HG03135 (cell line): ENCODE results near the gene GRIK2.

ENCODE experiments used
- ATAC-seq: cut with Tn5 transposase; IDR thresholded peaks from one replicate; pipeline ENCODE4 v1.9.1; 2021; ENCODE audit warnings: mild to moderate bottlenecking, moderate library complexity; ENCODE audit not compliant: unreplicated experiment

GRIK2 gene

DNA sequence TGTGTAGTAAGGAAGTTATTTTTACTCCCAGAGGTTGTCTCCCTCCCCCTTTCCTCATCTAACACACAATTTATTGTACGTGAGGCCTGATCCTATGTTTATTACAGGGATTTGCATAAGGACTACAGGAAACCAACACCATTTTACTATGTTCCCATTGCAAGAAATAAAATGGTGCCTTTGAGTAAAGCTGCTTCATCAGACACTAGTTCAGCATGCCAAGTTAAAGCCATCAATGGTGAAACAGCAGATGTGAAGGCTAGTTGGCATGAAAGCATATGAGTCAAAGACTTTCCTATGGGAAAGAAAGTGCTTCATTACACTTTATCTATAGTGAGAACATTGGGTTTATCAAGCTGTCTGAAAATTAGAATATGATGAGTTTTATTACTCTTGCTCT lies 543.0 kb downstream of the GRIK2 start:
- no peak for ATAC-seq

DNA sequence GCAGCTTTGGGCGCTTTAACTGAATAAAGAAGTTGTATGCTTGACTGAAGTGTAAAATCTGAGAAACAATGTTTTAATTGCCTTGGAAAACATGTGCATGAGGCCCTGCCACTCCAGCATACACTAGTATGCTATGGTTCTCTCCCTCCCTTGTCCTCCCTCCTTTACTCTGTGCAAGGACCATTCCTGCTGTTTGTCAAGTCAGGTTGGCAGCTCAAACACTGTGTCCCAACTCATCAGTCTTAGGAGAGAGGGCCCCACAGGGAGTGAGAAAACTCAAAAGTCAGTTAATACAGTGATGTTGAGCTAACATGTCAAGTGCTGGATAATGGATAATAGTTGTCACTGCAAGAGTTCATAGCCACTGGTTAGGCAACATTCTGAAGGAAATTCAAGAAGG lies 543.6 kb downstream of the GRIK2 start:
- ATAC-seq = no peak

DNA sequence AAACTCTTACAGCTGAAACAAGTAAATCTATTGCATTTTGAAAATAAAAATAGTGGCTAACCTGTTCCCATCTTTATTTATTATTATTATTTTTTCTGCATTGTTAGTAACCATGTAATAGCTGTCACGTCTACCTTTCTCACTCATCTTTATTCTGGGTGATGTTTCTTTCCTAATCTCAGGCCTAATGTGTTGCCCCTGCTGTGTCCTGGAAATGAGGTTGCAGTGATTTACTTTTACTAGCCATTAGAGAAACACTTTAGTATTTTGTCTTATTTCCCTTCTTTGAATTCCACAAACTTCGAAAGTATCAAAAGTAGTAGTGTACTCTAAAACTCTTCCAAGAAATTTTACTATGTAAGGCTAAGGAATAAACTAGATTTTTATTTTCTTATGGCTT lies 546.9 kb downstream of the GRIK2 start:
- no peak for ATAC-seq

DNA sequence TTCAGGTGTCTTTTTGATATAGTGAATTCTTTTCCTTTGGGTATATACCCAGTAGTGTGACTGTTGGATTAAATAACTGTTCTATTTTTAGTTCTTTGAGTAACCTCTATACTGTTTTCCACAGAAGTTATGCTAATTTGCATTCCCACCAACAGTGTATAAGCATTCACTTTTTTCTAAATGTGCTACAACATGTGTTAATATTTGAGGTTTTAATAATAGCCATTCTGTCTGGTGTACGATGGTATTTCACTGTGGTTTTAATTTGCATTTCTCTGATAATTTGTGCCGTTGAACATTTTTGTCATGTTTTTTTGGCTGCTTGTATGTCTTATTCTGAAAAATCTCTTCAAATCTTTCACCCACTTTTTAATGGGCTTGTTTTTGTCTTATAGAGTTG lies 563.5 kb downstream of the GRIK2 start:
- no peak for ATAC-seq

DNA sequence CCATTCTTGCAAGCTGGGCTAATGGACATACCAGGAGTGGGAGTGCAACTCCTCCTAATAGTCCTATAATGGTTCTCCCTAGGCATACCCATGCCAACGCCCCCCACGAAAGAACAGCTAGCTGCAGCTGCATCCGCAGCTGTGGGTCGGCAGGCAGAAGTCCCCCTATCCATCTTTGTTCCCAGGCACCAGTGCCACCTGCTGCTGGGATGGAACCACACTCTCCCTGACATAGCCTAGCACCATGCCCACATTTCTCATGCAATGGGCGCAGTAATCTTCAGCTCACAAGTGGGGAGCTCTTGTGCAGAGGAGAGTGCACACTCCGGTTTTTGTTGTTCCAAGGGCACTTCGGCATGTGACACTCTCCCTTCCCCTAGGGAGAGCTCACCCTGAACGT lies 567.8 kb downstream of the GRIK2 start:
- no peak for ATAC-seq

DNA sequence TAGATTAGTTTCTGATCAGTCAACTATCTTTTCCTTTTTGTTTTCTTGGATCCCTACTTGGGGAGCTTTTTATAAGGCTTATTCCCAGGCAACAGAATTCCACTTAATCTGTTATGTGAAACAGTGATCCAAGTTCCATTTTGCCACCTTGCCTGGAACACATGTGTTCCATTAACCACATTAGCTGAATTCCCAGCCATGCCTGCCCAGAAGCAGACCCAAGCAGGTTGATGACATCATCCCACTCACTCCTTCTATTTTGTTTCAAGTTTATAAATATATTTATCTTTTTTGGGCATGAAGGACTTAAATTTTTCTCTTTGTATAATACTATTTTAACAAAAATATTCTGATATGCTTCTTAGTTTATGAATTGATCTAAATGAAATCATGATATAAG lies 587.4 kb downstream of the GRIK2 start:
- no peak for ATAC-seq

DNA sequence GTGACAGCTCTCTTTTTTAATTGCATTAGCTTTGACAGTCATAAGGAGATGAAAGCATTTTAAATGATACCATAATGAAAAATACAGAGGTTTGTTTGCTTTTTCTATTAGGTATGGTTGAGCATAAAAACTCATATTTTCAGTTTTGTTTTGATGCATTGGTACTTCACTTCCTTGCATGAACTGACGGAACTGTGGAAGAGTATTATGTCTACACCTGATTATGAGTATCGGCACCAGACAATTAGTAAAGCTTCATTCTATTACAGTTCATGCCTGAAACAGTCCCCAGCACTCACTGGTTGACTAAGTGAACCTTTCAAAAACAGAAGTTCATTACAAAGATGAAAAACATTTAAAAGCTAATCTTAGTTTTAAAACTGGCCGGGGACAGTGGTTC lies 593.0 kb downstream of the GRIK2 start:
- no peak for ATAC-seq

DNA sequence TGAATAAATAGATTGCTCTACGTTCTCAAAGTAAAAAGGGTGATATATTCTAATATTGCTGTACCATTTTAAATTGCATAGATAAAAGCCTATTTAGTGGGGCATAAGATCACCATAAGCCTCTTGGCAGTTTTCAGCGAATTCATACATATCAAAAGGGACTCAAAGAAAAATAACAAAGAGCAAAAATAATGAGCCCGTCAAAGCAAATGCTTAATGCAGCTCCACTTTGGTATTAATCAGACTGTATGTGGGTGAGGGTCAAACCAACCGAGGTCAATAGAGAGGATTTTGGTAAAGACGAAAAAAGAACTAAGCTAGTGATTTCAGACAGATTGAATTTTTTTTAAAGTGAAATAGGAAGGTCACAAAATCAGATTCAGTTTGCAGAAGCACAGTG lies 598.8 kb downstream of the GRIK2 start:
- ATAC-seq = no peak

DNA sequence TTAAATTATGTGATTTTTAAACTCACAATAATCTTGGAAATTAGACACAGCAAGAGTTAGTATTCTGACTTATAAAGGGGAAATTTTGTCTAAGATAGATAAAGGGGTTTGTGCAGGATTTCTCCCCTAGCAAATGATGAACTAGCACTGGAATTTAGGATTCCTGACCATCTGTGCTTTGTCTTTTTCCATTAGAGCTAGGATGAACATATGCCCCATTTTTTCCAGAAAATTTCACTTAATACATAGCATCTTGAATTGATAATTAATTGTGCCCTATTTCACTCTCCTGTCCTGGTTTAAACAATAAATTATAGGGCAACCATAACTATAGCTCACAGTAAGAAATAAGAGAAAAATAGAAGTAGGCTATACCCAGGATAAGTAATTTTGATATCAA lies 601.0 kb downstream of the GRIK2 start:
- ATAC-seq = no peak

DNA sequence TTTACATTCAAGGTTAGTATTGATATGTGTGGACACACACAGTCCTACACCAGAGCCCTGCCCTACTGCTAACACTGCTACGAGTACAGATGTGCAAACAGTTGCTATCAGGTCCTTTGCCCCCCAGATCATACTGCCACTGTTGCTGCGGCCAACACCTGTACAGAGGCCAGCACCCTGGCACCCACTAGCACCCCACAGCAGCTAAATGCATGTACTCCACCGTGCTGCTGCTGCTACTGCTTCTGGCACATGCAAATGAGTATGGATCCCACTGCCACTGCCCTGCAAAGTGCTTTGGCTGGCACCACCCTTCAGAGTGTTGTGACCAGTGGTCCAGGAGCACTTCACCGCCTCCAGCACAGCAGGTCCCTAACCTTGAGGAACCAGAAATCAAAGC lies 621.9 kb downstream of the GRIK2 start:
- ATAC-seq = no peak

DNA sequence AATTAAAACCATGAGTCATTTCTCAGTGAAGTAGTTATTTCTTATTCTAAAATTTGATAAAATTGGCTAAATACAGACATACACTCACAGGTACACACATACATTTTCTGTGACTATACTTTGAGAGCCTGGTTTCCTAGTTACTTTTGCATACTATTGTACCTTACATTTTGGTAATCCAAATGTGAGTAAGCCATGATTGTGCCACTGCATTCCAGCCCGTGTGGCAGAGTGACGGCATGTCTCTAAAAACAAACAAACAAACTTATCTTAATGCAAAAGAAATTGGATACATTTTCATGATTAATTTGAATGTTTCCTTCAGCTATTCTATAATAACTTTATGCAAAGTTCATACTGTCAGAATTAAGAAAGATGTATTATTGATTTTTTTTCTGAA lies 628.8 kb downstream of the GRIK2 start:
- ATAC-seq = no peak

DNA sequence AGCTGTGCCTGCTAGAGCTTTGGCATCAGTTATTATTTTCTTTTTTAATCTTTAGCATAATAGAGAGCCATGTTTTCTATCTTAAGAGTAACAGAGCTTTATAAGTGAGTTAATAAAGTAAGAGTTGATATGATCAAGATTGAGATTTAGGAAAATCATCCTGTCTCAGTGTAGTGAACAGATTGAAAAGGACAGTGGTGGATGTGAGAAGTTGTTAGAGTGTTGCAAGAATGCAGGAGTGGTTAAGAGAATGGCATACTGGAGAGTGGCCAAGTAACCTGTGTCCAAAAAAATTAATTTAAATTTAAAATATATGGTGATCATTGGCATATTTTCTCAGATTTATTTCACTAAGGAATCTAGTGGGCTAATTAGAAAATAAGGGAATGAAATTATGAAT lies 629.3 kb downstream of the GRIK2 start:
- no peak for ATAC-seq

DNA sequence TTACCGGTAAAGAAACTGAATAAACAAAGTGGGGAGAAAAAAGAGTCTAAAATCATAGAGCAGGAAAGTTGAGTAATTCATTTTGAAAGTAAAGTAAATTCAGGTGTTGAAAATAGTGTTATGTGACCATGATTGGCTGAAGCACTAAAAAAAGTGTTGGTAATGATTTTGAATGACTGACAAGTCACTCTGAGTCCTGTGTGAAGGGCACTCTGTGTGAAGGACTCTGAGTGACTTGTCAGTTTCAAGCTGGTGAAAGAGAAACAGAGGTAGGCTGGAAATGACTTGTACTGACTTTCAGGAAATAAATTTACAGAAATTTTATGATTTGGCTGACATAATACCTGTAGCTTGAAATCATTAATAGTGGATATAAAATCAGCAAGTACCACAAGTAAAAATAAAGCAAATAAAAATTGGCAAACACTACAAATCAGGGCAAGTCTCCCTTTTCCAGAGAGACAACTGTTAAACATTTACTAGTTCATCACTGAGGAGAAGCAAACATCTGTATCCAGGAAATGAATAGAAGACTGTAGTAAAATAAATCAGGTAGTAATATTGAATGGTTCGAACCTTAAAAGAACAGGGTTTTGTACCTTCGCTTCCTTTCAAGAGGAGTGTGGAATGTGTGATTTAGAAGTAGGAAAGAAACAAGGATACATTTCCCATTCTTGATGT lies 630.6 kb downstream of the GRIK2 start:
- no peak for ATAC-seq

DNA sequence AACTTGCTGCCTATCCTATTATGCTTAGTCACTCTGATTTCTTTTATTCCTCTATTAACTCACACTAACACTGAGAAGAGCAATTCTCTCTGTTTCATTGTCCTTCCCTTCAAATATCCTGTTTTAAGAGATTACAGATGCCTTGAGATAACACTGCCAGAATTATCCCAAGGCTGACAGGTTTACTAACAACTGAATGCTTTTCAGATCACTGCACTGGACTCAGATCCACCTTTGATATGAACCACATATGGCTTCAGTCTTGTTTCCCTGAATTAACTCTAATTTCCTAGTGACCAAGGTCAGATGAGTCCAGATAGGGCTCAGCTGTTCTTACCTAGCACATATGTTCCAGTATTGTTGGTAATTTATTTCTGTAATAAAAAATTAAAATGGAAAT lies 633.1 kb downstream of the GRIK2 start:
- ATAC-seq = no peak

DNA sequence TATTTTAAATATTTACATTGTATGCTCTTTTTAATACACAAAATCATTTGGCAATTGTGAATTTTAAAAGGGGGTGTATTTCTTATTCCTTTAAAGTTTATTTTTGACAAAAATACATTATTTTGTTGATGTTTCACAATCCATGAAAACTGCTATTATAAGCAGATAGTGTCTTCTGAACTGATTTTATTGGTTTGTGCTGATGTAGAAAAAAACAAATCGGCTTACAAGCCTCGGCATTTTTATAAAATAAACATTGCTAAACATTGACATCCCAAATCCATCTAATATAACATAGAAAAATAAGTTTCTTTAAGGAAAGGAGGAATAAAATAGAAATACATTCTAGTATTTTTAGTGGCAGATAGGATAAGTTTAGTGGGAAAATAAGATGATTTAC lies 634.7 kb downstream of the GRIK2 start:
- no peak for ATAC-seq

DNA sequence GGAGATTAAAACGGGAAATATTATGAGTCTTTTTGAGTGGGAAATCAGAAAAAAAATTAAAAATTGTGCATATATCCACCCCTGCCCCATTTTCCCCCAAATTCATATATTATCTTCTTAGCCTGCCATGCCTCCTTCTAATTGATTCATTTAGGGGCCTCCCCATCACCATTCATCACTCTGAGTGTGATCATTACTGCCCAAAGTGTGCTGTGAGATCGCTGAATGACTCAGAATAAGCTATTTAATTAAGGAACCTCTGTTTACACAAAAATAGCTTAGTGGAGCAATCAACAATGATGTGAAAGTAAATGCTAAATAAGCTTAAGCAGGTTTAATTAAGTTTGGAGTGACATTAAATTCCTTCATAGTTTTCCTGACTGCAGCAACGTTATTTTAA lies 645.5 kb downstream of the GRIK2 start:
- no peak for ATAC-seq

DNA sequence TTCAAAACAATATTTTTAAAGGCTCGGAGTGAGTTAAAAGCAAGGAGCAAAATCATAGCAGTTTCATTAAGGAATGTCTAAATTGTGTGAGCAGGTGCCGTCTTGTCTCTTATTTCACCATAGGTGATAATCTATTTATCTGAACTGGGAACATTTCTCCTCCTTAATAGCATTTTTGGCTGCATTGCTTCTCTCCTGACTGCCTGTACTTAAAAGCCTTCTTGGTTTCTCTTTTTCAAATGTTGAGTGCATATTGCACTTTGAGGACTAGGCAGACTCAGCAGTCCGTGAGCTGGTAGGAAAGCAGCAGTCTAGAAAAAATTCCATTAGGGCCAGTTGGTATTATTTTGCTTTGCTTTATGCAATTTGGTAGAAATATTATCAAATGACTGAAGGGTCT lies 645.9 kb downstream of the GRIK2 start:
- ATAC-seq = no peak

DNA sequence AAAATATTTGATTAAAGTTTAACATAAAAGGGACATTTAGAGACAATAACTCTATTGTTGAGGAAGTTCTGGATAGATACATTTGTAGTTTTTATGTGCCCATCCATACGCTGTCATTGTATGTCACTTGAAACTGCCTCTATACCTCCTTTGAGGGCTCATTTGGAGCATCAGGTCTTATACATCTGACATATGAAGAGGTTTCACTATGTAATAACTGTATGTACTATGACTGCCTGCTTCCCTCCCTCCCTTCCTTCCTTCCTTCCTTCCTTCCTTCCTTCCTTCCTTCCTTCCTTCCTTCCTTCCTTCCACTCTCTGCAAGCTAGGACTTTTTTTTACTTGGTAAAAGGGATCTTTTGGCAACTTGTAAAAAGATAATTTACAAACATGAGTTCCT lies 657.5 kb downstream of the GRIK2 start:
- no peak for ATAC-seq

DNA sequence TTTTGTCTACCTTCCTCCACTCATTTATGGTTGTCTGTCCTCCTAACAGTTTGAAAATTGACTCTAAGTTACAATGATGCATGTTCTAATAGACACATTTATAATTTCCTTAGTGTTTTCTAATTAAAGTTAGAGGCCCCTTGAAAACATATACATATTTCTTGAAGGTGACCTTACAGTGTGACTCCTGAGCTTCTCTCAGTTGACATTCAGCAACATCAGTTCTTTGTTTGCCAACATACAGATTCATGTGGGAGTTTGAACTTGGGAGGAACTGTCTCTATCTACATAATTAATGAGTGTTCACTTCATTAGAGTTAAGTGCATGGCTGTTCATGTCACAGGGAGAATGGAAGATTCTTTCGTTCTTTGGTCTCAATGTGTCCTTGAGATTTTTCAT lies 658.2 kb downstream of the GRIK2 start:
- no peak for ATAC-seq

DNA sequence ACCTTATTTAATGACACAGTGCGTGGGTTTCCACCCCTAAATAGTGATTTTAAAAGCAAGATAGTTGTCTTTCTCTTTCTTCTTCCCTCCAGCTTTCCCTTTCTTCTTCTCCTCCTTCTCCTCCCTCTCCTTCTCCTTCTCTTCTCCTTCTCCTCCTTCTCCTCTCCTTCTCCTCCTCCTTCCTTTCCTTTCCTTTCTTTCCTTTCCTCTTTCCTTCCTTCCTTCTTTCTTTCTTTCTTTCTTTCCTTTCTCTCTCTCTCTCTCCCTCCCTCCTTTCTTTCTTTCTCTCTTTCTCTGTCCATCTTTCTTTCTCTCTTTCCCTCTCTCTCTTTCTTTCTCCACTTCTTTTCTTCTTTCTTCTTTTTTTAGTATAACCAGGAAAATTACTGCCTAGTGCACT lies 670.6 kb downstream of the GRIK2 start:
- ATAC-seq = no peak

DNA sequence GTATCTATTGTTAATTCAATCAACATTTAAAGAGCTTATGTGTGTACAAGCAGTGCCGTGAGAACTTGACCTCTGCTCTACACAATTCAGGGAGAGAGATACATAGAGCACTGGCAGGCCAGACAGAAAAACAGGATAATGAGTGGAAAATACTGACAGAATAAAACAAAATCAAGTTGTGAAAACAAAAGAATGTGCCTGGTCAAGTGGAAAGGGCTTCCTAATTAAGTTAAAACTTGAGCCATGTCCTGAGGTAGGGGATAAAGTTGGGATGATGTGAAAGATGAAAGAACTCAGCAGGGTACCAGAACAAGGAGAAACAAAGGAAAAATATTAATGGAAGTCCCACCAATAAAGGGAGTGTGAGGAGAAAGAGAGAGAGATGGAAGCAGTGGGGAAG lies 672.8 kb downstream of the GRIK2 start:
- ATAC-seq = no peak

DNA sequence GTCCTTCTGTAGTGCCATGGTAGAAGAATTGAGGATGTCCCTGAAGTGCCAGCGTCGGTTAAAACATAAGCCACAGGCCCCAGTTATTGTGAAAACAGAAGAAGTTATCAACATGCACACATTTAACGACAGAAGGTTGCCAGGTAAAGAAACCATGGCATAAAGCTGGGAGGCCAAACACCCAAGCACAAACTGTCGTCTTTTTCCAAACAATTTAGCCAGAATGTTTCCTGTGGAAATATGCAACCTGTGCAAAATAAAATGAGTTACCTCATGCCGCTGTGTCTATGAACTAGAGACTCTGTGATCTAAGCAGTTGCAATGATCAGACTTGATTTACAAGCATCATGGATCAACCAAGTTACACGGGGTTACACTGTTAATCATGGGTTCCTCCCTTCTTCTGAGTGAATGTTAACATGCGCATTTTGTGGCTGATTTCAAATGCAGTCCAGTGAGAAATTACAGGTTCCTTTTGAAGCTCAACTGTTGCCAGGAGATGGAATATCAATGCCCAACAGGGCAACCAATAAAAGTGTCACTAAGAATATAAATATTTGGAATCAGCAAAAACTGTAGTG lies 674.9 kb downstream of the GRIK2 start:
- ATAC-seq = no peak

DNA sequence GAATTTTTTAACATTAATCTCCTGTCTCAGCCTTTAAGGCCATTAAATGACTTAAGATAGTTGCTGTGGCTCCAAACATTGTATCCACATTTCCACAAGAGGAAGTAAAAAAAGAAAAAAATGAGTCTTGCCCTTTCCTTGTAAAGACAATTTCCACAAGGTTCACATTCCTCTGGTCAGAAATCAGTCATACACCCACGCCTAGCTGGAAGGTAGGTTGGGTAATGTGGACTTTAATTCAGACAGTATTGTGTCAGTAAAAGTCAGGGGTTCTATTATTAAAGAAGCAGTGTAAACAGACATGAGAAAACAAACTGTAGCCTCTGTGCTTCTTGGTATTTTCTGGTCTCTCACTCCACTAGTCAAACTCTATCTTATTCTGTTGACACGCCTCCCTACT lies 682.0 kb downstream of the GRIK2 start:
- ATAC-seq = no peak
